HepG2 (cell line): ENCODE data around the gene THOP1. TPM values are rescaled to one million over a fixed set of nuclear protein-coding genes. Genes with fewer than 3 reads are reported as not detected.

Source experiments
- ATAC-seq: fragments of 200-7000 bp; cut with Tn5 transposase; 3 replicates; pipeline ENCODE4 v1.9.1; 2020; ENCODE audit warnings: mild to moderate bottlenecking, moderate library complexity
- BruUV-seq: library from RNA; stranded (reverse); fragments of 400-500 nt; replicated peaks from 2 replicates; lab custom pipeline; 2021; lab: Mats Ljungman, UMichigan
- CTCF ChIA-PET: fragments of 300-600 bp; formaldehyde crosslinking; extraction: SDS; loops from one replicate; lab custom pipeline; 2021; ENCODE audit warnings: low total read pairs, inconsistent platforms, low intra/inter-chr PET ratio; lab: Yijun Ruan, JAX
- POLR2A ChIA-PET: fragments of 350-600 bp; sonication (Branson Sonifier 250); formaldehyde crosslinking; loops from one replicate; lab custom pipeline; 2020; ENCODE audit warnings: antibody characterized with exemption, inconsistent platforms; lab: Yijun Ruan, JAX
- DNase-seq: peaks from one replicate; pipeline ENCODE4 v3.0.0-alpha.2; 2015; ENCODE audit warnings: low spot score
- FAIRE-seq: peaks from 3 replicates; lab custom pipeline; 2011; peaks lifted over from hg19 to GRCh38; lab: Jason Lieb, UNC
- H2AFZ ChIP-seq: one replicate; pipeline ENCODE4 v1.6.1; 2011; ENCODE audit warnings: low read length, inconsistent platforms
- H3K27ac ChIP-seq: fragments of 300-600 bp; 3 replicates; pipeline ENCODE4 v1.8.0; 2011; ENCODE audit warnings: mixed run types, mild to moderate bottlenecking, mixed read lengths, low read length, inconsistent platforms; ENCODE audit not compliant: insufficient read depth; ENCODE audit errors: extremely low read length
- H3K27me3 ChIP-seq, 2 experiments: fragments of 200-600 bp in 1 of 2; 2 replicates in 1 of 2; 3 replicates in 1 of 2; pipeline versions ENCODE4 v1.6.0 to v1.8.0; 2011; ENCODE audit warnings: low read length in 2 of 2, mild to moderate bottlenecking in 2 of 2, moderate library complexity in 2 of 2, inconsistent platforms in 1 of 2; ENCODE audit not compliant: insufficient read depth in 2 of 2, control insufficient read depth in 1 of 2
- H3K36me3 ChIP-seq, 2 experiments: fragments of 200-600 bp in 1 of 2; replicated peaks in 1 of 2; 2 replicates in 1 of 2; 3 replicates in 1 of 2; pipeline versions ENCODE4 v1.5.1 to v1.8.0; 2011; ENCODE audit warnings: low read length in 2 of 2, inconsistent platforms in 1 of 2; ENCODE audit not compliant: insufficient read depth in 2 of 2, control insufficient read depth in 1 of 2
- H3K4me1 ChIP-seq: 2 replicates; pipeline ENCODE4 v1.5.1; 2012; ENCODE audit warnings: low read length, inconsistent platforms; ENCODE audit not compliant: insufficient read depth
- H3K4me2 ChIP-seq: 2 replicates; pipeline ENCODE4 v1.6.0; 2011; ENCODE audit warnings: low read depth, low read length, inconsistent platforms
- H3K4me3 ChIP-seq, 3 experiments: fragments of 200-600 bp in 1 of 3; sonication (generic), shearing (Covaris generic) in 1 of 3; replicated peaks in 1 of 3; 2 replicates each; pipeline ENCODE4 v1.5.1; 2011 to 2016; ENCODE audit warnings: low read length in 3 of 3, inconsistent platforms in 2 of 3, low read depth in 2 of 3, mild to moderate bottlenecking in 2 of 3, control low read depth in 1 of 3, mixed read lengths in 1 of 3; ENCODE audit not compliant: insufficient read depth in 1 of 3
- H3K79me2 ChIP-seq: one replicate; pipeline ENCODE4 v1.6.1; 2011; ENCODE audit warnings: low read length, inconsistent platforms; ENCODE audit not compliant: insufficient read depth
- H3K9ac ChIP-seq: 2 replicates; pipeline ENCODE4 v1.6.0; 2011; ENCODE audit warnings: mild to moderate bottlenecking, low read depth, low read length, inconsistent platforms; ENCODE audit not compliant: insufficient read depth
- H3K9me3 ChIP-seq: 2 replicates; pipeline ENCODE4 v1.5.1; 2012; ENCODE audit warnings: mild to moderate bottlenecking, low read length
- H4K20me1 ChIP-seq: 2 replicates; pipeline ENCODE4 v1.6.0; 2011; ENCODE audit warnings: inconsistent platforms, mild to moderate bottlenecking, low read length, moderate library complexity; ENCODE audit not compliant: insufficient read depth
- CREB1 ChIP-seq, 2 experiments: fragments of 450-650 bp in 1 of 2; IDR thresholded peaks; 2 replicates each; pipeline ENCODE4 v1.6.1; 2016 to 2017; ENCODE audit warnings: control low read depth in 1 of 2, mild to moderate bottlenecking in 1 of 2, missing compliant biosample characterization in 1 of 2, missing genetic modification characterization in 1 of 2
- GMEB1 ChIP-seq: sonication (generic); formaldehyde crosslinking; IDR thresholded peaks from 2 replicates; pipeline ENCODE4 v1.5.1; 2020; ENCODE audit warnings: missing genetic modification reagents, mild to moderate bottlenecking, borderline replicate concordance
- NFIB ChIP-seq: sonication (generic); formaldehyde crosslinking; IDR thresholded peaks from 2 replicates; pipeline ENCODE4 v1.9.0; 2021; ENCODE audit warnings: missing genetic modification reagents, mild to moderate bottlenecking, borderline replicate concordance
- ZBTB7B ChIP-seq: sonication (generic); formaldehyde crosslinking; IDR thresholded peaks from 2 replicates; pipeline ENCODE4 v1.4.0; 2020; ENCODE audit warnings: missing genetic modification reagents
- ZEB1 ChIP-seq: IDR thresholded peaks from 2 replicates; pipeline ENCODE4 v1.6.1; 2012; ENCODE audit warnings: mild to moderate bottlenecking, low read depth, inconsistent platforms; ENCODE audit not compliant: insufficient replicate concordance
- ZNF547 ChIP-seq: sonication (generic); formaldehyde crosslinking; IDR thresholded peaks from 2 replicates; pipeline ENCODE4 v1.5.1; 2020; ENCODE audit warnings: mild to moderate bottlenecking, missing genetic modification reagents
- ZNF724P ChIP-seq: sonication (generic); formaldehyde crosslinking; IDR thresholded peaks from 2 replicates; pipeline ENCODE4 v1.8.0; 2022; ENCODE audit warnings: missing genetic modification reagents, borderline replicate concordance
- ZSCAN30 ChIP-seq: sonication (generic); formaldehyde crosslinking; IDR thresholded peaks from 2 replicates; pipeline ENCODE4 v1.5.0; 2020; ENCODE audit warnings: mild to moderate bottlenecking, missing genetic modification reagents
- WGBS: methylation state at CpG from one replicate; pipeline ENCODE4 v1.1.6; 2017; ENCODE audit warnings: low lambda C conversion rate; 5-methylcytosine and 5-hydroxymethylcytosine counted together
- in situ Hi-C: cut with HindIII; loops from 2 replicates; pipeline ENCODE4 v1.10.0; 2017; ENCODE audit warnings: low pct_unique_long_range_greater_than_20kb; ENCODE audit not compliant: extremely low pct_ligation_motif_present
- intact Hi-C: fragments of 100-400 bp; cut with micrococcal nuclease; formaldehyde crosslinking; loops from one replicate; pipeline ENCODE4 v1.10.0; 2022; ENCODE audit not compliant: unreplicated experiment
- polyA plus RNA-seq, 8 experiments: library from polyadenylated mRNA; depleted of rRNA in 3 of 8; stranded (reverse) in 7 of 8; unstranded in 1 of 8; fragments of >200 nt; fragmentation: Illumina TruSeq in 4 of 8; extraction: Trizol in 4 of 8; gene quantifications; 2 replicates each; pipeline versions ENCODE4 v1.2.1 to v1.2.3, GENCODE V29; 2011 to 2016; ENCODE audit warnings: low read depth in 4 of 8, missing spikeins in 1 of 8, mixed read lengths in 1 of 8; ENCODE audit not compliant: insufficient read depth in 1 of 8
- total RNA-seq, 5 experiments: library from RNA; depleted of rRNA; stranded (reverse); fragments of >200 nt; fragmentation: Illumina TruSeq; extraction: Trizol; gene quantifications; 2 replicates each; pipeline ENCODE4 v1.2.3, GENCODE V29; 2016; ENCODE audit warnings: low read depth in 1 of 5

The THOP1 gene
- total and polyA plus RNA-seq, 2 of the 13 experiments (the other 11 are each of a cell fraction or from before 2014, with no cell fraction given) = 74.4 to 116 TPM

GRCh38 chr19:2827840-2828489, 42.7 kb downstream of the THOP1 start:
- ATAC-seq (no peak), DNase-seq (no peak), FAIRE-seq (no peak)
- H3K9me3 ChIP-seq = peaks cover 4% of the 10 kb centered on the region; the same call in 1 of the 2 replicates
- TF ChIP-seq NFIB (CRISPR knock-in tag) (no peak), ZBTB7B (no peak), ZNF547 (CRISPR knock-in tag) (no peak), CREB1 (IDR thresholded peaks at IDR 0.05) (no peak), CREB1 (CRISPR knock-in tag; IDR thresholded peaks at IDR 0.05) (no peak), ZNF724P (CRISPR knock-in tag) (no peak), ZSCAN30 (CRISPR knock-in tag) (no peak), GMEB1 (no peak), ZEB1 (no peak)
- CTCF ChIA-PET = no interaction called here
- H3K4me2 ChIP-seq = no peak overlapping the region
- POLR2A ChIA-PET = interaction anchor here (1.5 kb wide), 1 partner anchor 10 kb away, joined by 4 read pairs; no protein-coding TSS in a partner anchor
- no peaks in the 10 kb centered on the region for H3K79me2 ChIP-seq
- in situ Hi-C loops = no loop called here
- no peak overlapping the region for H3K27ac ChIP-seq
- H2AFZ ChIP-seq = no peak overlapping the region
- H3K4me3 ChIP-seq = no peak overlapping the region
- BruUV-seq = no TSS peak
- intact Hi-C loops = no loop called here
- H3K9ac ChIP-seq = no peak overlapping the region
- H3K4me1 ChIP-seq = peaks cover 8% of the 10 kb centered on the region
- no peaks in the 10 kb centered on the region for H4K20me1 ChIP-seq
- peaks cover 0 to 2% of the 10 kb centered on the region in 2 experiments; a peak in 1 of 5 replicates for H3K36me3 ChIP-seq
- WGBS = 95% methylated on average over 12 of the region's 13 CpGs
- H3K27me3 ChIP-seq = no peaks in the 10 kb centered on the region
